T follicular helper cell (primary cell): ENCODE data around the gene GPR3.
"Not testable (repeated sequence)": the region's sequence is repeated elsewhere in the genome, so short reads cannot be mapped to it uniquely, and the experiment has no call there.

ENCODE experiments used
- DNase-seq: peaks from one replicate; pipeline ENCODE4 v3.0.0-alpha.2; 2020; ENCODE audit warnings: low read depth

GPR3 gene

GRCh38 chr1:27400082-27400962 is 7.9 kb downstream of the GPR3 start:
- DNase-seq, result no peak

- DNase-seq, result no peak
These were observed 8.5 kb downstream of the GPR3 start for GRCh38 chr1:27400963-27401341.

DNA sequence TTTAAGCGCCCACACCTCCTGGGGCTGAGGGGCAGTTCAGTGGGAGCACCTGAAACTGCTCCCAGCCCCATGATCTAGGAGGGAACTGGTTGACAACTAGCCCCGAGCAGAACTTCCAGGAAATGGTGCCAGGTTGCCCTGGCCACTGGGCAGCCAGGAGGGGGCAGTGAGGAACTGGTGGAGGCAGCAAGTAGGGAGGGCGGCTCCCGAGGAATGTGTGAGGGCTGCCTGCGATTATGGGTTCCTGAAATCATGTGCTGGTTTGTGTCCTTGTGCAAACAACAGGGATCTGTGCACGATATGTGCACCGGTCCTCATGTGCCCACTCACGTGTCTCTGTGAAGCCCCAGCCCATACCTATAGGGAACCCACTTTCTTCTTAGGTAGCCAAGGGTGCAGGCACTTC is 9.9 kb downstream of the GPR3 start:
- DNase-seq, result no peak

- DNase-seq, result no peak
These were observed 10.8 kb downstream of the GPR3 start for GRCh38 chr1:27403065-27403726.

DNA sequence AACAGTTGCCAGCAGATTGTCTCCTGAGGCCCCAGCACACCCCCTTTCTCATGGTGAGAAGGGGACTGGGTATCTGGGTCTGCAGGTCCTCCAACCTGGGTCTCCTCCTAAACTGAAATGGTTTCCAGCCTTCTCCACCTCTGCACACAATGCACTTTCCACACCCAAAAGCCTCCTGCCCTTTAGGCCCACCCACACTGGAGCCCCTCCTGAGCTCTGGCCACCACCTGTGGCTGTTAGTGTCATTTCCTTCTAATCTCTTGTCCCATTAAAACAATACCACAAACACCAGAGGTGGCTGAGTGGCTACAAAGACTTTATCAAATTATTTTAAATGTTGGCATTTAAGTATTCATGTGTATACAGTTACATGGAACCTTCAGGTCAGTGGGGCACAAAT is 11.5 kb downstream of the GPR3 start:
- no peak for DNase-seq

GRCh38 chr1:27405074-27405473 is 12.7 kb downstream of the GPR3 start:
- DNase-seq, result no peak

- DNase-seq, result not testable (repeated sequence)
These were observed 13.4 kb downstream of the GPR3 start for GRCh38 chr1:27405598-27406361.

DNA sequence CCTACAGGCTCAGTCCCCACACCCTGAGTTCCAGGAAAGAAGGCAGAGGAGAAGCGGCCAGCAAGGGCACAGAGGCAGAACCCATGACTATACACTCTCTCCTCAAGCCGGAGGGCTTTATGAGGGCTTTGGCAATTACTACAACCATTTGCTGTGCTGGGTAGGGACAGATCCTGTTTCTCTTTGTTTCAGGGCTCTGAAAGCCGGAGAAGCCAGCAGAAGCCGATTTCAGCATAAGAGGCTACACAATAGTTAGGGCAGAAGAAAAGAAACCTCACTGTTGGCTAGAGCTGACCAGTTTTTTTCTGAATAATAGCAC is 13.9 kb downstream of the GPR3 start:
- DNase-seq, result no peak

GRCh38 chr1:27406791-27407190 is 14.4 kb downstream of the GPR3 start:
- not testable (repeated sequence) for DNase-seq

GRCh38 chr1:27408151-27408550 is 15.7 kb downstream of the GPR3 start:
- DNase-seq, result no peak

GRCh38 chr1:27409669-27410068 is 17.2 kb downstream of the GPR3 start:
- DNase-seq, result no peak

DNA sequence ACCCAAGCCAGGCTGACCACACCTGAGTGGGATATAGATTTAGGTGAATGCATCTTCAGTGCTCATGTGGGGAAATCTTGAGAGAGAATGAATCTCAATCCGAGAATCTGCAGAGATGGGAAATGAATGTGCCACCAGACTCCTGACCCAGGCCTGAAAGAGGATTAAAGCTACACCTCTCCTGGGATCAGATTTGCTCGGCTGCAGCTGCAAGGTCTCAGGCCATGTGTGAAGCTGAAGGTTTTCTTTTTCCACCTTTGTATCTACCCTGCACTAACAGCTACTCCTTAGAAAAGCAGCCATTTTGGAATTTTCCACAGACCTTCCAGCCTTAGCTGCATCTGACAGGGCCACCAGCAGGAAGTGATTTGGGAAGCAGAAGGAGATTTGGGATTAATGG is 18.3 kb downstream of the GPR3 start:
- no peak for DNase-seq

- DNase-seq, result no peak
These were observed 20.1 kb downstream of the GPR3 start for GRCh38 chr1:27412502-27412901.

DNA sequence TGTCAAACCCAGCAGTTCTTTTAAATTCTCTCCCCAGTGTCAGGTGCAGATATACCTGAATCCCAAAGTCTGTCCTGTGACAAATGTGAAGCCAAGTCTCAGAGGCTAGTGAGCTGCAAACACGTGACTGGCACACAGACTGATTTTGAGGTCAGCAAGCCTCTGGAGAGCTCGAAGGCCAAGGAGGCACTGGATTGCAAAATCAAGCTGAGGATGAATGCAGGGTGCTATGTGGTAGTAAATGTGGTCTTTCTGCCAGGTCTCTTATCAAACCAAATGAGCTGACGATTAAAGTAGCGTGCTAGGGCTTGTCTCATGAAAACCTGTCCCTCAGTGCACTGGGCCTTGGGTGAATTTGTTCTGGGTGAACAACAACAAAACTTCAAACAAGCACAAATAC is 20.6 kb downstream of the GPR3 start:
- DNase-seq, result no peak

- no peak for DNase-seq
These were observed 21.7 kb downstream of the GPR3 start for GRCh38 chr1:27414091-27414490.

DNA sequence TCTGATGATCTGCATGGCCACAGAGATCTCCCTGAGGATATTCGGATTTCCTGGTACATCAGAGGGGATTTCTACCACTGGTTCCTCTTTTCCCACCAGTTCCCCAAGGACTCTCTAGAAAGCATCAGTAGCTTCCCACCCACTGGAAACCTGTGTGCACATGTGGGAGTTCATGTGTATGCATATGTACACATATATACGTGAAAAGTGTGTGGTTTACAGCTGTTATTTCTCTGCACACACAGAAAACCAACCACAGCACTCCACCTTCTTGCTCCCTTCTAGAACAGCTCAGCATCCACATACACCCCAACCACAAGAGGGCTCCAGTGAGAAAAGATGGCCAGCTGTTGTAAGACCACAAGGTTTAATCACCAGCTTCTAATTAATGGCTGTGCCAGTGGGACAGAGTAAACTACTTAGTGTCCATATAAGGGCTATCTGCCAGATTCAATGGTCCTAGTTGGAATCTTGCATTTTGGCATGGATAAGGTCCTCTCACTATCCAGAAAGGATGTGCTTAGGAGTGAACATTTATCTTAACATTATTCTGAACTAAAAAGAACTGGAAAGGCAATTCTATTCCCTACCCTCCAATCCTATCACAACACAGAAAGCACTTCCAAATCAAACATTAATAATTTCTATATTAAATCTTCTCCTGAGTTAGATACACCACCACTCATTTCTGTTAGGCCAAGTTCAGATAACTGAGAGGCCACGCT is 24.1 kb downstream of the GPR3 start:
- peak; percentile 36 for DNase-seq

GRCh38 chr1:27417713-27418112 is 25.3 kb downstream of the GPR3 start:
- DNase-seq, result no peak

DNA sequence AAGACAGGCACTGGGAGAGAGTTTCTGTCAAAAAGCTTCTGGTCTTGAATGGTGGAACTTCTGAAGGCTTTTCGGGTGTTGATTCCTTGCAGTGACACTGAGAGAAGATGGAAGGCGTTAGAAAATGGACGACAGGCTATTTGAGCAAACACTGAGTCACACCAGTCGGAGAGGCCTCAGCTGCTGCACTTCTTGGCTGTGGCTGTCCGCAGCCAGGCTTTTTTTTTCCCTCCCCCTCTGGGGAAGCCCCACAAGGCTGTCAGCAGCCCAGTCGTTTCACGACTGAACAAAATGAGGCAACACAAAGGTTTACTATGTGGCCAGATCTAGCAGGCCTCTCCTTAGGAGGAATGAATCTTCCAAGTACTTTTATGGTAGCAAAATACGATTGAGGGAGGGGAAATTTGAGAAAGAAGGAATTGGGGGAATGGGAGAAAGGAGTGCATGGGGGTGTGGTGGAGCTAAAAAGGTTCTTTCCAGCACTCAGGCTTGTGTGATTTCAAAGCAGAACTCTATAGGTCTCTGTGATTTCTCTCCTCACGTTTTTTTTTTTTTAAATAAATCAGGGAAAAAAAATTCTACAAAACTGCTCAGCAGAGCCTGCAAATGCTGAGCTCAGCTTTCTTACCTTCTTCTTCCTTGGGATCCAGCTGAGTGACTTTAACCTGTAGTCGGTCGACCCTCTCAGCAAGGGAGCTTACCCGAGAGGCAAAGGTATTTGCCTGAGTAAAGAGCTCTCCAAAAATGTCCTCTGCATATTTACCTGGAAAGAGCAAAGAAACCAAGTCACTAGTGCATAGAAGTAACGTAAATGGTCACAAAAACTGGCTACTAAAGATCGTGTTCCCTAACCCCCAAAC is 26.1 kb downstream of the GPR3 start:
- DNase-seq, result no peak

DNA sequence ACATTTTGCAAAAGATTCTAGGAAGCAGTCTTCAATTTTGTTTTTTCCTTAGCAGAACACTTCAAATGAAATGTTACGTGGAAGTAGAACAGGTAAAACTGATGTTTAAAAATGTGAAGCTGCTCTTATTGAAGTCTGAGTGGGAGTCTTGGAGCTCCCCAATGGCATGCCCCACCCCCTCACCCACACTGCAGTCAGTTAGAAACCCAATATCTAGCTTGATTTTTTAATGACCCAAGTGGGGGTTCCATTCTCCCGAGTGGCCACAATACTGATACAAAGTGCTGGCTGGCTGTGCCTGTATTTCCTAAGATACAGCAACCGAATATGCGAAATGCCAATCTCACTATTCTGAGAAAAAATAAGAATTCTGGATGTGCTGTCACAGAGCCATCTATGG is 31.3 kb downstream of the GPR3 start:
- DNase-seq, result no peak

DNA sequence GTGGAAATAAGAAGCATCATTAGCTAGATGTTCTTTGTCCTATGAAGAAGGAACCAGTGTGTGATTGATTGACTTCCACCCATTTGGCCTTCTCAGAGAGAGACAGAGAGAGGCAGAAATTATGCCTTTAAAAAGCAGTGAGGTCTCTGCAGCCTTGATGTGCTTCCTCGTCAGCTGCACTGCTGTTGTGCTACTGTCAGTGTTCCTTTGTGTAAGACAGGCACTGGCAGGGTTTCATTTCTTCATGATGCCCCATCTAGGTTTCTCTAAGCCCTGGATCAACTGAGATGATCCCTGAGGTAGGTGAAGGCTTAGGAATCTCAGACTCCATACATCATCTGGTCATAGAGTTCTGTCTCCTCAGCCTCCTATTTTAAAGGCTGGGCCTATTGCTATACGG is 34.9 kb downstream of the GPR3 start:
- DNase-seq, result no peak

GRCh38 chr1:27427816-27428315 is 35.4 kb downstream of the GPR3 start:
- no peak for DNase-seq
